Activated T-helper 9 cell treated with anti-CD3 and anti-CD28 coated beads, Interleukin-2, amount 50 U/mL, for 16 hours (primary cell): Measurements from ENCODE around the gene FAM174C.

ENCODE experiments used
- DNase-seq: peaks from one replicate; pipeline ENCODE4 v3.0.0-alpha.2; 2020; ENCODE audit warnings: low read depth

Gene FAM174C

GRCh38 chr19:1261798-1262622 lies 13.3 kb upstream of the FAM174C start:
- no peak for DNase-seq

GRCh38 chr19:1262623-1263123 lies 12.7 kb upstream of the FAM174C start:
- no peak for DNase-seq

- DNase-seq = no peak
Observed at GRCh38 chr19:1263188-1263587, 12.1 kb upstream of the FAM174C start.

DNA sequence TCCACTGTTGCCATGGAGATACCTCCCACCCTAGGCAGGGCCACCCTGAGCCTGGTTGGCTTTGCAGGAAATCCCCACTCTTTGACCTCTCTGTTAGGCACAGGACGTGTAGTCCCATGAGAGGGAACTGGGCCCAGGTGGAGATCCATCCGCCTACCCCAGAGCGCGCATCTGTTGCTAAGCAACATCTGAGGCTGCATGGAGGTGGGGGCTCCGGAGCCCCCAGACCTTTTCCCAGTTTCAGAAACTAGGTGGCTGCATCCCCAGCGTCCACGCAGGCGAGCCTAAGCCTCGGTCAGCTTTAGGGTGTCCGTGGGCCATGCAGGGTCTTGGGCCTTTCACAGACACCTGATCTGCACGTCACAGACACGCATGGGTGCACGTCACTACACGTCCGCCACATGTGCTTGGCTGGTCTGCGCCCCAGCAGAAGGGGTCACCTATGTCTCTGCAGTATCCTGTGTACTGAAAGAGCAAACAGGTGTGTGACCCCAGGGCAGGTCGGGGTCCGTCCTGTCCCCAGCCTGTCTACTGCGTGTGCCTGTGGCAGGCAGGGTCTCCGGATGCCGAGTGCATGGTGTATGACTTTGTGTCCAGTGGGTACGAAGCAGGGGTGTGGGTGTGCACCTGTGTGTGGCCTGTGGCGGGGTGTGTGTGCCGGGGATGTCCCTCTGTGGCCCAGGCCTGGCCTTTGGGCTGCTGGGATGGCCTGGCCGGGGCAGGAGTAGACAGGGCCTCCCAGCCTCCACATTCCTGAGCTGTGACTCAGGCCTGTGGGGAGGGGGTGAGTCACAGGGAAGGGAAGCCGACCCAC lies 10.3 kb upstream of the FAM174C start:
- DNase-seq = no peak

DNA sequence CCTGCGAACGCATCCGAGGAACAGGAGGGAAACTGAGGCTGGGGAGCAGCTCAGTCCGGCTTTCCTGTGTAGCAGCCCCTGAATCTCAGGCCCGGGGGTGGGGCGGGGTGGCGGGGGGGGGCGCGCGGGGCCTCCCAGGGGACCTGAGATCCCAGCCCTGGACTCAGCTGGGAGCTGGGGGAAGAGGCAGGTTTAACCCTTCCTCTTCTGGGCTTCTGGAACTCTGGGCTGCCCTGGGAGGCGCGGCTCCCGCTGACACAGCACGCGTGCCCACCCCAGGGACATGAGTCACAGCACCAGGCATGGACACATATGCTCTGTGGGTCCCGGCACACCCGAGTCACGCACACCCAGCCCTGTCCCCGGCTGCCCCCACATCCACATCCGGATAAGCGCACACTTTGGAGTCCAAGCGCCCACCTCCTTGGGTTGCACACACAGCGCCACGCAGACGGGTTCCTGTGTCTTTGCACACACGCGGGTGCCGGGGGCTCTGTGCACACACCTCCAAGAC lies 9.7 kb upstream of the FAM174C start:
- DNase-seq = no peak

DNA sequence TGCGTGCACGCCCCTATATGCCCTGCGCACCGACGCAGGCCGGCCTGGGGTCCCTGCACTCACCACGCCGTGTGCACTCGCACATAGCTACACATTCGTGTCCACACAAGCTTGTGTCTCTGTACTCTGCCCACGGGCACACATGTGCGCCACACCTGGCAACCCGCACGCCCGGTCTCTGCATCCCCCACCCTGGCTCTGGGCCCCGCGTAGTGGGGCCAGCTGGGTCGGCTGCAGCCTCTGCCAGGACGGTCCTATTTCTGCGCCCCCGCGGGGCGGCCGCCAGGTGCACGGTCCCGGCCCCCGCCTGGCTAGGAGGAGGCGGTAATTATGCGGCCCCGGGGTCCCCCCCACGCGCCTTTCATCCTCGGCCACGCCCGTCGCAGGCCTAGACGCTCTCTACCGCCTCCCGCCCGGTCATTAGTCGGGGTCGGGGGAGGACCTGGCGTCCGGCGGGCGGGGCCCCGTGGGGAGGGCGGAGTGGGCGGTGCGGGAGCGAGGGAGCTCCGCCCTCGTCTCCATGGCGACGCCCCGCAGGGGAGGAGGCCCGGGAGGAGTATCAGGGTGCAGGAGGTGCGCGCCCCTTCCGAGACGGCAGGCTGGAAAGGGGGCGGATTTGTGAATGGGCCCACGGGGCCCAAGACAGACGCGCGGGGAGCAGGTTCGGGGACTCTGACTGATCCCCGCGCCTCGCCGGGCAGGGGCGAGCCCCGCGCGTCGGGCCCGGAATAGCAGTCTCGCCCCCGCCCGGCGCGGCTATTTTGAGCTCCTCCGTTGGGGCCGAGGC lies 9.0 kb upstream of the FAM174C start:
- DNase-seq = peak; percentile 79

- DNase-seq = peak; percentile 65
Observed at GRCh38 chr19:1266916-1267476, 8.3 kb upstream of the FAM174C start.

DNA sequence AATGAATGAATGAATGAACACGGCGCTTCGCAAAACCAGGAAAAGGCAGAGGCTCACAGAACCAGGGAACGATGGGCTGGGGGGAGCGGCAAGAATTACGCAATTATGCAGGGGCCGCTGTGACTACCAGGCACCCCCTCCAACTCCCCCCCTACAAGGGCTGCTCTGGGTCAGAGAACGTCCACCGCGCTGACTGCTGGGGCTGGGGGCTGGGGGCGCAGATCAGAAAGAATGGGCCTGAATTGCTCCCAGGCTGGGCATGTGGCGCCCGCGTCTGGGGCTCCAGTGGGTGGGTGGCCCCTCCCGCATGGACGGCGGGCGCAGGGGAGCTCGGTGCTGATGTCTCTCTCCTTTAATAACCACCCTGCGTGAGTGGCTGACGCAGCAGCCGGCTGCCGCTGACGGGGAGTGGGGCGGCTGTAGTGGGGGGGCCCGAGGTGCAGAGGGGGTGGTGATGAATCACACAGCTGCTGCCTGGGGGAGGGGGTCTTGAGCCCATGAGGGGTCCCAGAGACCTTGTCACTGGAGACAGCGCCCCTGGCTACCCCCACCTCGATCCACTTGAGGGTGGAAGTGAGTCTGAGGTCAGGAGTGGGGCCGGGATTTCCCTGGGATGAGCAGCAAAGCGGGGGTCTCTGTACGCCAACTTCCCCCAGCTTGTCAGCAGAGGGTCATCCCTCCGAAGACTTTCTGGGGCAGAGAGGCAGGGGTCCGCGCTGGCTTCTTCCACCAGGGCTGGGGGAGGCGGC lies 7.7 kb upstream of the FAM174C start:
- no peak for DNase-seq

GRCh38 chr19:1268226-1269064 lies 6.9 kb upstream of the FAM174C start:
- DNase-seq = no peak

DNA sequence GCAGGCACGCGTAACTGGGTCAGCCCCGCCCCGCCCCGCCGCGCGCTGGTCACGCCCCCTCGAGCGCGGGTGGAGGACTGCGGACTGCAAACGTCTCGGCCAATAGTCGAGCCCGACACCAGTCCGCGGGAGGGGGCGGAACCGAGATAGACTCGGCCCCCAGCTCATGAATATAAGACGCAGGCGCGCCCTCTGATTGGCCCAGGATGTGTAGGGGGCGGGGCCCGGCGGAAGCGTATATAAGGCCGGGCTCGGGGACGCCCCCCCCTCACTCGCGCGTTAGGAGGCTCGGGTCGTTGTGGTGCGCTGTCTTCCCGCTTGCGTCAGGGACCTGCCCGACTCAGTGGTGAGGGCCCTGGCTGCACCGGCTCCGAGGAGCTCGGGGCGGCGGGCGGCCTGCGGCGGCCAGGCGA lies 6.3 kb upstream of the FAM174C start, which contains the start of gene CIRBP:
TSS of gene CIRBP (plus strand) at position 268 of the 413 bp plus-strand sequence. CDS start 1,602 bp downstream, outside the sequence.
- DNase-seq = peak; percentile 99

DNA sequence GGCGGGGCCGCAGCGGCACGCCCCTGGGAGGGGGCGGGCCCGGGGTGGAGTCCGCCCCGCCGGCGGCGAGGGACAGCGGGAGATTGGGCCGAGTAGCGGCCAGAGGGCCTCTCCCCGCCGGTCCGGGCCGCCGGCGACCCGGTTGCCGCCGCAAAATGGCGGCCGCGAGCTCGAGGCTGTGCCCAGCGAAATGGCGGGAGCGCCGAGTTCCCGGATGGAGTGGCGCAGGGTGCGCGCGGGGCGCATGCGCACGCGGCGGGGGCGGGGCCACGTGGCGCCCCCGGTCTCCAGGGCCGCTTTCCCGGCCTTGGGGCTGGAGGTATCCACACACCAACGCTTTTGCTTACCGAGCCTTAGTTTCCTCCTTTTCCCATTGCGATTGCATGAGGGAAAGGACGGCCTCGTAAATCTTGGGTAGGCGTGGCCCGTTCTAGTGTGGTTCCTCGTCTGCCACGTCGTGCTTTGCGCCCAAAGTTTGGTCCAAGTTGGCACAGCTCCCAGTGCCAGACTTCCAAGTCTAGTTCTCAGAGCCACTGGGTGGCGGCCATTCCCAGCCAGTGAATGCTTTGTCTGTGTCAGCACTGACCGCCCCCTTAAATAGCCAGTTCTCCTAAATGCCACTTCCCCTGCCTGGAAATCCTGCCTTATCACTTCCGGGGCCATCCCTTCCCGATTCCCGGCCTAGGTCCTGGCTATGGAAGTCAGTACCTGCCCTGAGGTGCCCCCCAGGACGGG lies 5.7 kb upstream of the FAM174C start:
- DNase-seq = peak; percentile 79

GRCh38 chr19:1270213-1270853 lies 5.0 kb upstream of the FAM174C start:
- DNase-seq = no peak

GRCh38 chr19:1270854-1271527 lies 4.3 kb upstream of the FAM174C start:
- no peak for DNase-seq

- no peak for DNase-seq
Observed at GRCh38 chr19:1271528-1272422, 3.6 kb upstream of the FAM174C start.

GRCh38 chr19:1272423-1273262 lies 2.7 kb upstream of the FAM174C start:
- DNase-seq = no peak
